A172 (cell line): ENCODE measurements around the gene LAMTOR3. TPM values are rescaled to one million over a fixed set of nuclear protein-coding genes. Genes with fewer than 3 reads are reported as not detected.

Experiments used
- DNase-seq: peaks from one replicate; pipeline ENCODE4 v3.0.0-alpha.2; 2015; ENCODE audit warnings: low spot score
- total RNA-seq: library from RNA; depleted of rRNA; stranded (reverse); fragments of >200 nt; shearing (Covaris generic); gene quantifications from 2 replicates; pipeline ENCODE4 v1.2.3, GENCODE V29; 2014

The LAMTOR3 gene
- total RNA-seq, 1 experiment from 2014 or later: 59.8 TPM

GRCh38 chr4:99861120-99861905, 32.9 kb downstream of the LAMTOR3 start:
- DNase-seq: no peak

- no peak for DNase-seq
Measured at GRCh38 chr4:99860521-99860920, 33.7 kb downstream of the LAMTOR3 start.

DNA sequence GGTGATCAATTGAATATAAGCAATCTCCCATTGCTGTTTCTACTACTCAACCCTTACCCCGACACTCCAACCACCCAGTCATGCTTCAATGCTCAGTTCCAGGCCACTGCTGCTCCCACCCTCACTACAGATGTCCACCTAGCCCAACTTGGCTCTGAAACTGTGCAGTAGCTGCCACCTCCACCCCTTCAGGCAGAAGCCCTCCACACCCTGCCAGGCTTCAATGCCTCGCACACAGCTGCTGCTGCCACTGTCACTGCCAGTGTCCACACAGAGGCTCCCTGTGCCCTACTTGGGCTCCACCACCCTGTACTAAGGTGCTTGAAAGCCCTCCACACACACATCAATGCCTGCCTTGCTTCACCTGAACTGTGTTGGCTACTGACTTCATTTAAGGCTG, 34.6 kb downstream of the LAMTOR3 start:
- DNase-seq: no peak

DNA sequence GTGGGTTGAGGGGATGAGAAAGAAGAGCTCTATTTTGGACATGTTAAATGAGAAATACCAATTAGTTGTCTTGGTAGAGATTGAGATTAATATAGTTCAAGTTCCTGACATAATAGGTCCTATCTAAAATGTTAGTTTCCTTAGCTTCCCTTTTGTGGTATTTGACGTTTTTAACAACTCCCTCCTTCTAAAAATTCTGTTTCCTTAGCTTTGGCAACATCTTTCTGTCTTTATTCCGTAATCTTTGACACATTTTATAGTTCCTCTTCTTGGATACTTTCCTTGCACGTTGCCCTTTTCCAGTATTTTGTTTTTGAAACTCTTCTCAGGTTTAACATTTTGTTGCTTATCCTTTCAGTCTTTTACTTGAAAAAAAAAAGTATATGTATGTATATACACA, 36.9 kb downstream of the LAMTOR3 start:
- DNase-seq: no peak

- peak; percentile 12 for DNase-seq
Measured at GRCh38 chr4:99856166-99856565, 38.1 kb downstream of the LAMTOR3 start.

GRCh38 chr4:99855678-99856077, 38.5 kb downstream of the LAMTOR3 start:
- DNase-seq: no peak

- DNase-seq: no peak
Measured at GRCh38 chr4:99853999-99854398, 40.2 kb downstream of the LAMTOR3 start.

- DNase-seq: no peak
Measured at GRCh38 chr4:99853190-99853589, 41.0 kb downstream of the LAMTOR3 start.

- DNase-seq: no peak
Measured at GRCh38 chr4:99852199-99852749, 42.0 kb downstream of the LAMTOR3 start.

GRCh38 chr4:99848591-99849001, 45.6 kb downstream of the LAMTOR3 start:
- no peak for DNase-seq

- no peak for DNase-seq
Measured at GRCh38 chr4:99847362-99847976, 46.8 kb downstream of the LAMTOR3 start.

- DNase-seq: no peak
Measured at GRCh38 chr4:99846891-99847290, 47.3 kb downstream of the LAMTOR3 start.

- DNase-seq: no peak
Measured at GRCh38 chr4:99845708-99846469, 48.3 kb downstream of the LAMTOR3 start.

- DNase-seq: no peak
Measured at GRCh38 chr4:99845179-99845578, 49.0 kb downstream of the LAMTOR3 start.

GRCh38 chr4:99844048-99844447, 50.2 kb downstream of the LAMTOR3 start:
- DNase-seq: no peak

DNA sequence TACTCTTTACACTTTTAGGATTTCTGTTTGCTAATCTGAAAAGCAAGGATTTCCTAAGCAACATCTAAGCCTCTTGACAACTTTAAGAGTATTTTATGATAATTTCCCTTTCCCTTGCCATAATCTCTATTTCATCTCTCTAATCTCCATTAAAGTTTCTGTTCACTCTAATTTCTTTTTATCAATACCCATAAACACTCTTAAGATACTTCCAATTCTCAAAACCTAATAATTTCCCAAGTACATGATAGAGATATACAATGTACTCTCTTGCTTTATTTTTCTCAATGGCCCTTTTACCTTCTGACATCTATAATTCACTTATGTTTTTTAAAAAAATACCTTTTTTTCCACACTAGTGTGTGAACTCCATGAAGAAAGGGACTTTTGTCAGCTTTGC, 50.8 kb downstream of the LAMTOR3 start:
- DNase-seq: no peak

- DNase-seq: no peak
Measured at GRCh38 chr4:99841129-99841528, 53.1 kb downstream of the LAMTOR3 start.

DNA sequence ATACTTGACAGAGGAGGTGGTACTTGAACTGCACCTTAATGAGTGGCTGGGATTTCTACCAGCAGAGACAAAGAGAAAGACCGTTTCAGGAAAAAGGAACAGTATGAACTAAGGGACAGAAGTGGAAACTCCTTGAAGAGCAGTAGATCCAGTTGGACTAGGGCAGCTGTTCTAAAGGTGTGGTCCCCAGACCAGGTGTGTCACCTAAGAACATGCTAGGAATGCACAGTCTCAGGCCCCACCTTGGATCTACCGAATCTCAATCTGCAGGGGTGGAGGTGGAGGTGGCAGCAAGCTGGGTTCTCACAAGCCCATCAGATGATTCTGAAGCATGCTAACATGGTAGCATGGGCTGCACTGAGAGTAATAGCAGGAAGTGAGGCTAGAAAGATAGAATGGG, 55.3 kb downstream of the LAMTOR3 start:
- no peak for DNase-seq

DNA sequence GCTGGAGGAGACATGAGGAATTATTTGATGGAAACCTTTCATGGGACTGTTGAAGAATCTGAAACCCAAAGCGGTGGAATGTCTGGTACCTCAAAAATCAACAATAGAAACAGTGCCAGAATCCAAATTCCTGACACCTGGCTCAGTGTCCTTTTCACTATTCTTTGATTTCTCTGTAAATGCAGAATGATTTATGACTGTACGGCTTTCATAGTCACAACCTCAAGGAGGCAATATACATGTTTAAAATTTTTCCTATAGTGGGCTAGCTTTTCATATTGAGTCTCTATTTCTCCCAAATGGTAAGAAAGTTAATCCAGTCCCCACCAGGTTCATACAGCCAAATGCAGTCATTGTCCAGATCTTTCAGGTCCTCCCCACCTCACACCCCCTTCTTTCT, 58.3 kb downstream of the LAMTOR3 start:
- no peak for DNase-seq

DNA sequence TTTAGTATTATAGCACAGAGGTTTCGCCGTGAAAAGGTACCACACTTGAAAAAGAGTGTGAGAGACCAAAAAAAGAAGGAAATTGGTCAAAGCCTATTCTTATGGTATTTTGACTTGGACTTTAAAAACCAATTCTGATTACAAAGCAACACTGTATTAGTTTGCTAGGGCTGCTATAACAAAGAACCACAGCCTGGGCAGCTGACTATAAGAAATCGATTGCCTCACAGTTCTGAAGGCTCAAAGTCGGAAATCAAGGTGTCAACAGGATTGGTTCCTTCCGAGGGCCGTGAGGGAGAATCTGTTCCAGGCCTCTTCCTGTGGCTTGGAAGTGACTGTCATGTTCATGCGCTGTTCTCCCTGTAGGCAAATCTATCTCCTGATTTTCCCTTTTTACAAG, 59.7 kb downstream of the LAMTOR3 start:
- no peak for DNase-seq

DNA sequence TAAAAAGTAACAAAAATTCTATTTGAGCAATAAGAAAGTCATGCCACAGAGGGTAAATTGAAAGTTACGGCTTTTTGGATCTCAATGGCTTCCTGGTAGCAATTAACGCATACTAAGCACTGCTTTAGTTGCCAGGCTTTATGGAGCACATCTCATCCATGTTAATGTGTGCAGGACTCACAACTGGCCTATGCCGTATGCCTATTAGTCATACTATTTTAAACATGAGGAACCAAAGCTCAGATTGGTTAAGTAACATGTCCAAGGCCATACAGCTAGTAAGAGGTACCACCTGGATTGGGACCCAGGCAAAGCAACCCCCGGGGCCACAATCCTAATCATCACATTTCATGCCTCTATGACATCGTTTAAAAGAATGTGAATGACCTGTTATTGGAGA, 60.5 kb downstream of the LAMTOR3 start:
- no peak for DNase-seq

GRCh38 chr4:99832758-99833157, 61.5 kb downstream of the LAMTOR3 start:
- DNase-seq: no peak

DNA sequence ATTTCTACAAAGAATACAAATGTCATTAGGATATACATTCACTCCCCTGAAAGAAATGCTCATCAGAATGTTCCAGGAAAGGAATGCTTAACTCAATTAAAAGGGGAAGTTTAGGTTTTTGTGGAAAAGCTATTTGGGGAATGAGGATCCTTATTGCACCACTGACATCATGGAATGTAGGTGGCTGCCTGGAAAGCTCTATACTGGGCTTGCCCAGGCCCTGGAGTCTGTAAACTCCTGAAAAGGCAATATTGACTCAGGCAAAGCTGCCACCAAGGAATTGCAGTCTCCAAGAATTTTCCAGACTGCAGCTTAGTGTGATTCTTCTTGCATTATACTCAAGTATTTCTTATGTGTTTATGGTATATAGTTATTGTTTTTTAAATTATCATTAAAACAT, 61.9 kb downstream of the LAMTOR3 start:
- DNase-seq: no peak
